HCT116 (cell line): ENCODE results near the gene TXNDC16. TPM values are rescaled to one million over a fixed set of nuclear protein-coding genes. Genes with fewer than 3 reads are reported as not detected.

Experiments
- ATAC-seq: fragments of 200-7000 bp; cut with Tn5 transposase; 2 replicates; pipeline ENCODE4 v1.9.1; 2020; ENCODE audit warnings: mild to moderate bottlenecking, moderate library complexity
- BruUV-seq: library from RNA; stranded (reverse); fragments of 400-500 nt; replicated peaks from 2 replicates; lab custom pipeline; 2021; lab: Mats Ljungman, UMichigan
- CTCF ChIA-PET: fragments of 300-600 bp; sonication (Branson Sonifier 250); formaldehyde crosslinking; loops from one replicate; lab custom pipeline; 2021; ENCODE audit warnings: antibody characterized with exemption; lab: Charles Lee
- POLR2A ChIA-PET: fragments of 300-600, 350-600 bp; sonication (Branson Sonifier 250); formaldehyde crosslinking; loops from one replicate; lab custom pipeline; 2021; ENCODE audit warnings: antibody characterized with exemption; lab: Charles Lee
- RAD21 ChIA-PET, 2 experiments: fragments of 300-600 bp; sonication (Branson Sonifier 250); formaldehyde crosslinking; loops; one replicate each; lab custom pipeline; 2023; ENCODE audit warnings: low total read pairs in 2 of 2; ENCODE audit not compliant: uncharacterized antibody in 2 of 2, unreplicated experiment in 2 of 2, low non-redundant PET in 1 of 2; lab: Charles Lee
- DNase-seq: peaks from one replicate; pipeline ENCODE4 v3.0.0-alpha.2; 2010; ENCODE audit warnings: low read depth, low spot score
- H2AFZ ChIP-seq: fragments of 200-600 bp; shearing (Covaris generic), sonication (generic); 2 replicates; pipeline ENCODE4 v1.6.1; 2017; ENCODE audit warnings: low read depth, mixed run types, mixed read lengths, antibody characterized with exemption, low read length; ENCODE audit not compliant: poor library complexity, severe bottlenecking
- H3K27ac ChIP-seq: 2 replicates; pipeline ENCODE4 v1.5.1; 2012; ENCODE audit warnings: low read depth, low read length
- H3K27me3 ChIP-seq: fragments of 200-600 bp; sonication (generic); 2 replicates; pipeline ENCODE4 v1.6.1; 2016; ENCODE audit warnings: mixed run types, low read length, mixed read lengths; ENCODE audit not compliant: insufficient read depth
- H3K36me3 ChIP-seq, 2 experiments: fragments of 200-500 bp in 1 of 2; fragments of 200-600 bp in 1 of 2; sonication (Bioruptor generic) in 1 of 2; sonication (generic) in 1 of 2; 2 replicates each; pipeline versions ENCODE4 v1.5.1 to v1.6.1; 2014 to 2016; ENCODE audit warnings: low read length in 2 of 2, inconsistent platforms in 1 of 2, mixed read lengths in 1 of 2, mixed run types in 1 of 2; ENCODE audit not compliant: insufficient read depth in 2 of 2, control insufficient read depth in 1 of 2
- H3K4me1 ChIP-seq, 2 experiments: fragments of 200-600 bp in 1 of 2; sonication (generic) in 1 of 2; 2 replicates each; pipeline versions ENCODE4 v1.5.1 to v1.6.1; 2012 to 2017; ENCODE audit warnings: low read length in 2 of 2, inconsistent platforms in 1 of 2, mild to moderate bottlenecking in 1 of 2, mixed read lengths in 1 of 2, mixed run types in 1 of 2, moderate library complexity in 1 of 2; ENCODE audit not compliant: insufficient read depth in 2 of 2, control insufficient read depth in 1 of 2
- H3K4me2 ChIP-seq: fragments of 200-600 bp; sonication (generic); 2 replicates; pipeline ENCODE4 v1.6.1; 2017; ENCODE audit warnings: mixed run types, low read length, mixed read lengths
- H3K4me3 ChIP-seq, 2 experiments: fragments of 200-600 bp in 1 of 2; sonication (generic) in 1 of 2; replicated peaks in 1 of 2; 2 replicates each; pipeline ENCODE4 v1.5.1; 2011 to 2016; ENCODE audit warnings: low read length in 2 of 2, control low read depth in 1 of 2, low read depth in 1 of 2, mild to moderate bottlenecking in 1 of 2, mixed read lengths in 1 of 2, mixed run types in 1 of 2
- H3K79me2 ChIP-seq: fragments of 200-600 bp; sonication (generic); 2 replicates; pipeline ENCODE4 v1.6.1; 2017; ENCODE audit warnings: mild to moderate bottlenecking, mixed run types, low read length, moderate library complexity, mixed read lengths; ENCODE audit not compliant: insufficient read depth
- H3K9ac ChIP-seq: fragments of 200-600 bp; sonication (generic); 2 replicates; pipeline ENCODE4 v1.6.1; 2016; ENCODE audit warnings: low read length, mixed read lengths
- H3K9me2 ChIP-seq: fragments of 200-600 bp; sonication (generic), shearing (Covaris generic); 2 replicates; pipeline ENCODE4 v1.6.1; 2017; ENCODE audit warnings: mixed run types, mild to moderate bottlenecking, moderate library complexity; ENCODE audit not compliant: insufficient read depth
- H3K9me3 ChIP-seq, 2 experiments: fragments of 200-500 bp in 1 of 2; fragments of 200-600 bp in 1 of 2; sonication (Bioruptor generic) in 1 of 2; sonication (generic) in 1 of 2; 2 replicates each; pipeline ENCODE4 v1.6.1; 2014 to 2017; ENCODE audit warnings: low read length in 2 of 2, mixed read lengths in 2 of 2, inconsistent platforms in 1 of 2, low read depth in 1 of 2, mild to moderate bottlenecking in 1 of 2, mixed run types in 1 of 2, moderate library complexity in 1 of 2; ENCODE audit not compliant: control insufficient read depth in 1 of 2, insufficient read depth in 1 of 2
- H4K20me1 ChIP-seq: fragments of 200-600 bp; sonication (generic), shearing (Covaris generic); 2 replicates; pipeline ENCODE4 v1.6.1; 2017; ENCODE audit warnings: mixed run types, mild to moderate bottlenecking, moderate library complexity; ENCODE audit not compliant: insufficient read depth
- ATF3 ChIP-seq: IDR thresholded peaks from 2 replicates; pipeline ENCODE4 v1.6.1; 2012
- CBX3 ChIP-seq: IDR thresholded peaks from 2 replicates; pipeline ENCODE4 v1.6.1; 2012; ENCODE audit warnings: low read depth
- FOSL1 ChIP-seq: IDR thresholded peaks from 2 replicates; pipeline ENCODE4 v1.6.1; 2012; ENCODE audit warnings: low read depth
- MAX ChIP-seq: IDR thresholded peaks from 2 replicates; pipeline ENCODE4 v1.6.1; 2012
- POLR2A ChIP-seq: IDR thresholded peaks from 2 replicates; pipeline ENCODE4 v1.7.0; 2011; ENCODE audit warnings: borderline replicate concordance; ENCODE audit not compliant: insufficient read depth, insufficient read length; ENCODE audit errors: extremely low read depth
- POLR2AphosphoS5 ChIP-seq: IDR thresholded peaks from 2 replicates; pipeline ENCODE4 v1.6.1; 2011; ENCODE audit warnings: mild to moderate bottlenecking, low read depth, low read length, moderate library complexity
- REST ChIP-seq: IDR thresholded peaks from 2 replicates; pipeline ENCODE4 v1.6.1; 2012; ENCODE audit warnings: low read depth
- SP1 ChIP-seq: IDR thresholded peaks from 2 replicates; pipeline ENCODE4 v1.6.1; 2012; ENCODE audit warnings: low read depth
- SRF ChIP-seq: IDR thresholded peaks from 2 replicates; pipeline ENCODE4 v1.6.1; 2012; ENCODE audit warnings: low read depth
- ZFX ChIP-seq: fragments of 450-650 bp; IDR thresholded peaks from 2 replicates; pipeline ENCODE4 v1.6.1; 2017
- ZNF274 ChIP-seq: fragments of 200-500 bp; sonication (Bioruptor generic); IDR thresholded peaks from 2 replicates; pipeline ENCODE4 v1.6.1; 2014; ENCODE audit warnings: mild to moderate bottlenecking, low read depth, low read length, inconsistent platforms
- intact Hi-C: fragments of 100-400 bp; cut with micrococcal nuclease; formaldehyde crosslinking; loops from 2 replicates; pipeline ENCODE4 v1.10.0; 2022
- total RNA-seq: library from RNA; stranded (reverse); gene quantifications from one replicate; pipeline ENCODE4 v1.2.1, GENCODE V29; 2021; ENCODE audit not compliant: unreplicated experiment

The TXNDC16 gene
- total RNA-seq, 1 experiment from 2014 or later, result 2.7 TPM

GRCh38 chr14:52547027-52547426, 5.3 kb downstream of the TXNDC16 start:
- Histone ChIP-seq H3K27ac (no peak overlapping the region), H4K20me1 (no peaks in the 10 kb centered on the region), H3K79me2 (no peaks in the 10 kb centered on the region), H3K9me3 (no peaks in the 10 kb centered on the region), H3K9me2 (no peaks in the 10 kb centered on the region), H3K4me3 (no peak overlapping the region), H3K9ac (no peak overlapping the region), H2AFZ (no peak overlapping the region), H3K4me1 (peaks cover 0 to 12% of the 10 kb centered on the region in 2 experiments; a peak in 2 of 4 replicates), H3K4me2 (no peak overlapping the region), H3K36me3 (no peaks in the 10 kb centered on the region), H3K27me3 (no peaks in the 10 kb centered on the region)
- CTCF ChIA-PET, result no interaction called here
- RAD21 ChIA-PET, result no interaction called here
- POLR2A ChIA-PET, result no interaction called here
- BruUV-seq, result no TSS peak
- ATAC-seq (no peak), DNase-seq (no peak)
- intact Hi-C loops, result no loop called here
- TF ChIP-seq ZNF274, result no peak
- no peak for TF ChIP-seq REST
- TF ChIP-seq ATF3, result no peak
- TF ChIP-seq FOSL1, result no peak
- no peak for TF ChIP-seq CBX3
- no peak for TF ChIP-seq POLR2AphosphoS5
- TF ChIP-seq MAX, result no peak
- TF ChIP-seq POLR2A, result no peak
- TF ChIP-seq ZFX, result no peak
- TF ChIP-seq SRF, result no peak
- no peak for TF ChIP-seq SP1
